Gastroesophageal sphincter (tissue), 3 donors: ENCODE results near the gene UGT1A8.

ENCODE experiments used
- EP300 ChIP-seq: sonication (generic); formaldehyde crosslinking; IDR thresholded peaks from one replicate; pipeline ENCODE4 v1.6.1; 2017; ENCODE audit warnings: antibody characterized with exemption, mild to moderate bottlenecking
- POLR2AphosphoS5 ChIP-seq: sonication (generic); formaldehyde crosslinking; IDR thresholded peaks from one replicate; pipeline ENCODE4 v1.6.1; 2017; ENCODE audit warnings: antibody characterized with exemption
- TF ChIP-seq, protein P1 (sequence below), 4 experiments: fragments of 200-600 bp in 2 of 4; fragments of 450-650 bp in 2 of 4; sonication (generic) in 1 of 4; IDR thresholded peaks; one replicate each; pipeline ENCODE4 v1.5.1; 2017 to 2019; ENCODE audit warnings: antibody characterized with exemption in 4 of 4, mild to moderate bottlenecking in 2 of 4, moderate library complexity in 2 of 4

DNA sequence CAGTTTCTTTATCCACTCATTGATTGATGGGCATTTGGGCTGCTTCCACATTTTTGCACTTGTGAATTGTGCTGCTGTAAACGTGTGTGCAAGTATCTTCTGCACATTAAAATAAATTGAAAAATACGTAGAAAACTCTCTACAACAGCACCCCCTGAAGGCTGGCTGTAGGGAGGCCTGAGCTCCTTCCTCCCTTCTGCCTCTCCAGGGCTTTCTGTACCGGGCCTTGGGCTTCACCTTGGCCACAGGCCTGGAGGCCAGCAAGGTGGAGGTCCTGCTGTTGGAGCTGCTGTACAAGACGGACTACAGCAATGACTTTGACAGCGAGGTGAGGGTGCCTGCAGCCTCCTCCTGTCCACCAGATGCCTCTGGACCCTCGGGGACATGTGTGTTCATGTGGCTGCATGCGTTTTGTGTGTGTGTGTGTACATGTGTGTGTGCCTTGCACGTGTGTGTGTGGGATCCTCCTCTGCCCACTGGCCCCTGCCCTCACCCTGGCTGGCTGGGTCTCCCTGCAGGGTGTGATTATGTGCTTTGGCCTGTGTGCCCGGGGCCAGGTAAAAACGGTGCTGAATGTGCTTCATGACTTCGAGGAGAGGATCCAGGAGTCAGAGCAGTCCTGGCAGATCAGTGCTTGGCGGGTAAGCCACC lies 189.9 kb downstream of the UGT1A8 start:
- TF ChIP-seq EP300: no peak
- TF ChIP-seq, protein P1, sequence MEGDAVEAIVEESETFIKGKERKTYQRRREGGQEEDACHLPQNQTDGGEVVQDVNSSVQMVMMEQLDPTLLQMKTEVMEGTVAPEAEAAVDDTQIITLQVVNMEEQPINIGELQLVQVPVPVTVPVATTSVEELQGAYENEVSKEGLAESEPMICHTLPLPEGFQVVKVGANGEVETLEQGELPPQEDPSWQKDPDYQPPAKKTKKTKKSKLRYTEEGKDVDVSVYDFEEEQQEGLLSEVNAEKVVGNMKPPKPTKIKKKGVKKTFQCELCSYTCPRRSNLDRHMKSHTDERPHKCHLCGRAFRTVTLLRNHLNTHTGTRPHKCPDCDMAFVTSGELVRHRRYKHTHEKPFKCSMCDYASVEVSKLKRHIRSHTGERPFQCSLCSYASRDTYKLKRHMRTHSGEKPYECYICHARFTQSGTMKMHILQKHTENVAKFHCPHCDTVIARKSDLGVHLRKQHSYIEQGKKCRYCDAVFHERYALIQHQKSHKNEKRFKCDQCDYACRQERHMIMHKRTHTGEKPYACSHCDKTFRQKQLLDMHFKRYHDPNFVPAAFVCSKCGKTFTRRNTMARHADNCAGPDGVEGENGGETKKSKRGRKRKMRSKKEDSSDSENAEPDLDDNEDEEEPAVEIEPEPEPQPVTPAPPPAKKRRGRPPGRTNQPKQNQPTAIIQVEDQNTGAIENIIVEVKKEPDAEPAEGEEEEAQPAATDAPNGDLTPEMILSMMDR (IDR thresholded peaks at IDR 0.05): no peak
- TF ChIP-seq POLR2AphosphoS5: no peak
